Measurements from ENCODE around the gene KRI1.

Gene KRI1

GRCh38 chr19:10517361-10517759, 48.5 kb downstream of the KRI1 start, which contains the start of gene S1PR5:
TSS of gene S1PR5 (minus strand) at chr19:10517447. CDS start at chr19:10515011, 2,436 bp downstream.
- no peak for TF ChIP-seq CTCF (IDR thresholded peaks at IDR 0.05)

- no peak for TF ChIP-seq CTCF (IDR thresholded peaks at IDR 0.05)
Observed at GRCh38 chr19:10516671-10517286, 49.0 kb downstream of the KRI1 start.

- TF ChIP-seq CTCF (IDR thresholded peaks at IDR 0.05) = no peak
Observed at GRCh38 chr19:10516064-10516385, 49.8 kb downstream of the KRI1 start.

GRCh38 chr19:10514211-10515145, 51.3 kb downstream of the KRI1 start:
- no peak for TF ChIP-seq CTCF (IDR thresholded peaks at IDR 0.05)

GRCh38 chr19:10513223-10513622, 52.6 kb downstream of the KRI1 start:
- TF ChIP-seq CTCF (IDR thresholded peaks at IDR 0.05) = no peak

GRCh38 chr19:10510301-10510802, 55.5 kb downstream of the KRI1 start:
- TF ChIP-seq CTCF (IDR thresholded peaks at IDR 0.05) = peak; percentile 44

- no peak for TF ChIP-seq CTCF (IDR thresholded peaks at IDR 0.05)
Observed at GRCh38 chr19:10508707-10509106, 57.1 kb downstream of the KRI1 start.
